Right hindlimb (tissue), 1 donor: ENCODE data around the gene VPS54.
"Not testable (repeated sequence)": the region's sequence is repeated elsewhere in the genome, so short reads cannot be mapped to it uniquely, and the experiment has no call there.

ENCODE experiments used
- DNase-seq: peaks from one replicate; pipeline ENCODE4 v3.0.0-alpha.2; 2018

Gene VPS54

DNA sequence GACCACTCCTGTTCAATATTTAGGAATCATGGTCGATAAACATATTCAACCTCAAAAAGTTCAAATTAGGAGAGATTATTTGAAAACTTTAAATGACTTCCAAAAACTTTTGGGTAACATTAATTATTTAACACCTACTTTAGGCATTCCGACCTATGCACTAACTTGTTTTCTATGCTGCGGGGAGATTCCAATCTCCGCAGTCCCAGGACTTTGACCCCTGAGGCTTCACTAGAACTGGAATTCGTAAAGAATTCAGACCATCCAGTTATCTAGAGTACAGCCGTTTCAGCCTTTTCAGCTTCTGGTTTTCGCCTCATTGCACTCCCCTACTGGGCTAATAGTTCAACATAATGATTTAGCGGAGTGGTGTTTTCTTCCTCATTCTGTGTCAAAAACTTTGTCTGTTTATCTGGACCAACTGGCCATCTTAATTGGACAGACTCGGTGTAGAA, 26.1 kb downstream of the VPS54 start:
- not testable (repeated sequence) for DNase-seq

DNA sequence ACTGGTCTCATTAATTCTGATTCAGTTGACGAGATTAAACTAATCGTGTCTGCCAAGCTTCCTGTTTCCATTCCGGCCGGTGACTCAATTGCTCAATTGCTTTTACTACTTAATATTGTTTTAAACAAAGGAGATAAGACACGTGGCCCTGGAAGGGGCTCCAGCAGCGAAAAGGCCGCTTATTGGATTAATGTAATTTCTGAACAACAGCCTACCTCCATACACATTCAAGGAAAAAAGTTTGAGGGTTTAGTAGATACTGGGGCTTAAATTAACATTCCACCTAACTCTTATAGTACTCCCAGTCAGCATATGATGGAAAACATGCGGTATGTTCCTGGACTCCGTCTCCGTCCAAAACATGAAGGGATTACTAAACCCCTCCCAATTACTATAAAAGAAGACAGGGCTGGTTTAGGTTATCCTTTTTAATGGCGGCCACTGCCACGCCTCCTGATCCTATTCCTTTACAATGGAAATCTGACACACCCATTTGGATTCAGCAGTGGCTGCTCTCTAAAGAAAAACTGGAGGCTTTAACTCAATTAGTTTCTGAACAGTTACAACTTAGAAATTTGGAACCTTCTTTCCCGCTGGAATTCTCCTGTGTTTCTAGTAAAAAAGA, 27.1 kb downstream of the VPS54 start:
- no peak for DNase-seq

DNA sequence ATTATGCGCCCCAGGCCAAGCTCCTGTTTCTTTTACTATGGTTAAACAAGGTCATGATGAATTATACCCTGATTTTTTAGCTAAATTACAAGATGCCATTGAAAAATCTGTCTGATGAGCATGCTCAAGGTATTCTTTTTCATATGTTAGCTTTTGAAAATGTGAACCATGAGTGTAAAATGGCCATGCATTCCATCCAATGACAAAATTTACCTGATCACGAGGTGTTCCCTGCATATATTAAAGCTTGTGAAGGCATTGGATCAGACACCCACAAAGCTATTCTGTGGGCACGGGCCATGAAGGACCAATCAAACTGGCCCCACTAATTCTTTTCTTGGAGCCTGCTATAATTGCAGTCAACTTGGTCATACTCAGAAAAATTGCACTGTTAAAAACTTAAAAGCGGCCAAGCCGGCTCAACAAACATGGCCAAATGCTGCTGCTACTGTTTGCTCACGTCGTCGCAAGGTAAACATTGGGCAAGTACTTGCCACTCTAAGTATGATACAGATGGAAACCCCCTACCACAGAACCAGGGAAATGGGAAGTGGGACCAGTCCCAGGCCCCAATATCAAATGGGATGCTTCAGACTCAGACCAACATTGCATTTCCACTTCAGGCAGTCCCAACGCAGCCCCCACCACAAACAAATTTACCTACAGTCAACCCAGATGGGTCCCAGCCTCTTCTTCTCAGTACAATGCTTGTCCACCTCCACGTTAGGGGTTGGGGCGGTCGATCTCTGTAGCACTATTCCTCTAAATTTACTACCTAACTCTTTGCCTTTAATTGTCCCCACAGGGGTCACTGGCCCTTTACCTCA, 27.8 kb downstream of the VPS54 start:
- not testable (repeated sequence) for DNase-seq

DNA sequence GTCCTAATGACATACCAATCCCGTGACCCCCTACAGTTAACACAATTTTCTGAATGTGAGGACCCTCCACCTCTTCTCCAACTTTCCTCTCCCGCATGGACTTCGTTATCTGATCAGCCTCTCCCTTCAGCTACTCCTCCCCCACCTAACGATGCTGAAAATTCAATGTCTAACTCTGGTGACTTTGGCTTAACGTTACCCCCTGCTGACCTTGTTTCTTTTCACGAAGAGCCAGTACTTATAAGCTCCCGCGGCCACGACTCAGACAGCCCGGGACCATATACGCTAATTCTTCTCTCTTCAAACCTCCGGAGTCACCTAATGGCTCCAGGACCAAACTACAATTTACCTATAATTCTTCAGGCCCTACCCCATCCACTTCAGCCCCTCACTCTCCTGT, 29.2 kb downstream of the VPS54 start:
- no peak for DNase-seq

DNA sequence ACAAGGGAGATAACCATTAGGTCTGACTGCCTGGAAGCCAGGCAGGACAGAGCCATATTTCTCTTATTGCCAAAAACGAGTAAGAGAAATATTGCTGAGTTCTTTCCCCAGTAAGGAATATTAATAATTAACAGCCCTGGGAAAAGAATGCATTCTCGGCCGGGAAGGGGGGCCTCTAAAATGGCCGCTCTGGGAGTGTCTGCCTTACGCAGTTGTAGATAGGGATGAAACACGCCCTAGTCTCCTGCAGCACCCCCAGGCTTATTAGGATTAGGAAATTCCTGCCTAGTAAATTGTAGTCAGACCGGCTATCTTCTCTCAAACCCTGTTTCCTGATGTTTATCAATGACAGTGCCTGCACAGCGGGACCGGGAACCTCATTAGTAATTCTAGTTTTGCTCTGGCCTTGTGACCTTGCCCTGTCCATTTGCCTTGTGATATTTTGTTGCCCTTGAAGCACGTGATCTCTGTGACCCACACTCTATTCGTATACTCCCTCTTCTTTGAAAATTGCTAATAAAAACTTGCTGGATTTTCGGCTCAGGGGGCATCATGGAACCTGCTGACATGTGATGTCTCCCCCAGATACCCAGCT, 30.3 kb downstream of the VPS54 start:
- DNase-seq, result not testable (repeated sequence)

DNA sequence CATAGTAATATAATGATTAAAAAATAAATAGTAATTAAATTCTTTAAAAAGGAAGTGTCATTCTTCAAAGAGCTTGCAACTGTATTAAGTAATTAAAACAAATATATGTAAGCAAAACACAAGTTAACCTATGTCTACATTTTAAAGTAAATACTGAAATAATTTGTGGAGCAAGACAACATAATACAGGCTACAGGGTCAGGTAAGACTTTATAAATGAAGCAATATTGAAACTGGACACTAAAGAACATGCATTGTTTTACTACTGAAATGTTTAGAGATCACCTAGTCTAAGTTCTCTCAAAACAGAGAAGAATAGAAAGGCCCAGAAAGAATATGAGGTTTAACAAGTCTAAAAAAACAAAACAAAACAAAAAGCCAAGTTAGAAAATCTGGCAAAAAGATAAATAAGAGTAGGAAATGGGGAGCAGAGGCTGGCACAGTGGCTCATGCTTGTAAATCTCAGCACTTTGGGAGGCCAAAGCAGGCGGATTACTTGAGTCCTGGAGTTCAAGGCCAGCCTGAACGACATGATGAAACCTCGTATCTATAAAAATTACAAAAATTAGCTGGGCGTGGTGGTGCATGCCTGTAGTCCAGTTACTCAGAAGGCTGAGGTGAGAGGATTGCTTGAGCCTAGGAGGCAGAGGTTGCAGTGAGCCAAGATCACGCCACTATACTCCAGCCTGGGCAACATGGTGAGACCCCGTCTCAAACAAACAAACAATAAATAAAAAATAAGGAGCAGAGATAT, 34.4 kb downstream of the VPS54 start:
- DNase-seq, result no peak

DNA sequence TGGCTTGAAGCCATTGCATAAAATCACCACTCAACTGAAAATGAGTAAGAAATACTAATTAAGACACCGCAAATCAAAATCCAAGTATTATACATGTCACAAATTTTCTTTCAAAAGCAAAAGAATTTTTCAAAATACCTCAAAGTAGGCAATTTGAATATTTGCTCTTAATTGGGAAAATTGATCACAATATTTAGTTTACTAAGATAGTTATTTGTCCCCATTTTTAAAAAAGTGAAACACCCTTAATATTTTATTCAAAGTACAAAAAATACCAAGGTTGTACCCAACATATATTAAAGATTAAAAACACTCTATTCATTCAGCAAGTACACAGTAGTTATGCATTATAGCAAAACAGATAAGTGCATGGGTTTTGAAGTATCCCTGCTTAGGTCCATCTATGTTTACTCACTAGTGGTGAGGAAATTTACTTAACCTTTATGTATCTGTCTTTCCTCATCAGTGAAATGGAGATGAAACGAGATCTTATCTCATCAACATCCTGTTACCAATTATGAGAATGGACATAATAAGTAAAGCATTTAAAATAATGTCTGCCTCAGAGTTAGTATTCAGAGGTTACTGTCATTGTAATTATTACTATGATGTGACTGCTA, 35.1 kb downstream of the VPS54 start:
- no peak for DNase-seq

DNA sequence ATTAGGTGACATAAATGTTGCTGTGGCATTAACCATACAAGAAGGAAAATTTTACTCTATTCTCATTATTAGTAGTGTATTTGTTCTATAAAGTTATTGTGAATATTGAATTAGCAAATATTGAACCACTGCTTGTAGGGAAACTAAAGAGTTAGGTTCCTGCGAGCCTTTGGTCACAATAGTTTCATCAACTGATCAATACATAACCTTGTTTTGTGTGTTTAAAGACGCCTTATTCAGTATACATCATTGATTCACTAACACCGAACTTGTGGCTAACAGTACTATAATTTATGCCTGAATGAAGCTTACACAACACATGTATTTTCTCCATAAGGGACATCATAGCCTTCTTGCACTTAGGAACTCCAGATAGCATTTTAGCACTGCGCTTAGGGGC, 36.9 kb downstream of the VPS54 start:
- DNase-seq, result no peak

DNA sequence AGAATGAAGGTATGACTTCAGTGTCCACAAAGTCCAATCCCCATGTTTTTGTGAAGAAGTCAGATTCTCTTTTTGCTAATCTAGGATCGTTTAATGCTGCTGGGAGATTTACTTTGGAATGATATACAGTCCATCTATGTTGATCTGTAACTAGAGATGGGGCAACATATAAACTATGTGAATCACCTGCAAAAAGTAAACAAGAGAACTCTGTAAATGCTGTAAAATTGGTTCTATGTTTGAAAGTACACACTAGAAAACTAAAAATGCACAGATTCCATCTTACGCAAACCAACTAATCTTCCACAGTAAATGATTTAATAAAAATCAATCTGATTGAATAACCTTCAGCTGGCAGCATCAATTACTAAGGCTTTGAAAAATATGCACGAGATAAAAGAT, 37.5 kb downstream of the VPS54 start:
- DNase-seq, result no peak

DNA sequence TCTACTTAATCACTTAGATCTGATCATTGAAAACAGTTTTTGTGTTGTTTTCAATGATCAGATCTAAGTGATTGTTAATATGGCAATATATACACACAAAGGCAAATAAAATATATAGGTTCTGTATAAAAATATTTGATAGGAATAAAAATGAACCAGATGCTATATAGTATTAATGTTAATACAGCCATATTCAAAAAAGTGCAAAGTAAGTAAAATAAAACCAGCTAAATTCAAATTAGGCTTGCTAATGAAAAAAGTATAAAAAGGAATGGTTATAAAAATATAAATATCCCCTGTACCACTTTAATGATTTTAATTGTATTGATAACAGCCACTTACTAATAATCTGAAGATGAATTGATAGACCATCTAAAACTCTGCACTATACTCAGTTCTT, 38.4 kb downstream of the VPS54 start:
- DNase-seq, result no peak

DNA sequence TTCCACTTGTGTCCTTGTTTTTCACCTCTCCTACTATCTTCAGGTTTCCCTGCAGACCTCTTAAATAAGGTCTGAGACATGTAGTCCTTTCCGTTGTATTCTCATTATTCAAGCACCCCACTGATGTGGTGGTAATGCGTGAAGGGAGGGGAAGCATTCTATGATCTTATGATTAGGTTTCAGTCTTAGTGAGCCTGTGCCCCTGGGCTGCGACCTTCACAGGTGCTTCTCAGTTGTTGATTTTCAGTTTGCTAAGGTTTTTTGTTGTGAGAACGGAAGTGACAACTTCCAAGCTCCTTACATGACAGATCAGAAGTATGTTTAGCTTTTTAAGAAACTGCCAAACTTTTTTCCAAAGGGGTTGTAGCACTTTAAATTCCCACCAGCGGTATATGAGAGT, 41.3 kb downstream of the VPS54 start:
- no peak for DNase-seq

DNA sequence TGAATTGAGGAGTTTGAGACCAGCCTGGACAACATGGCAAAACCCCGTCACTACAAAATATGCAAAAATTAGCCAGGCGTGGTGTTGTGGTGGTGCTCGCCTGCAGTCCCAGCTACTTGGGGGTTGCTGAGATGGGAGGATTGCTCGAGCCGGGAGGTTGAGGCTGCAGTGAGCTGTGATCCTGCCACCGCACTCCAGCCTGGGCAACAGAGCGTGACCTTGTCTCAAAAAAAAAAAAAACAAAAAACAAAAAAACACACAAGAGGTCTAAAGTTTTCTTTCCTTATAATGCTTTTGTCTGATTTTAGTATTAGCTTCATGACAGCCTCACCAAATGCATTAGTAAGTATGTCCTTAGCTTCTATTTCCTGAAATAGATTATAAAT, 43.1 kb downstream of the VPS54 start:
- DNase-seq, result no peak

DNA sequence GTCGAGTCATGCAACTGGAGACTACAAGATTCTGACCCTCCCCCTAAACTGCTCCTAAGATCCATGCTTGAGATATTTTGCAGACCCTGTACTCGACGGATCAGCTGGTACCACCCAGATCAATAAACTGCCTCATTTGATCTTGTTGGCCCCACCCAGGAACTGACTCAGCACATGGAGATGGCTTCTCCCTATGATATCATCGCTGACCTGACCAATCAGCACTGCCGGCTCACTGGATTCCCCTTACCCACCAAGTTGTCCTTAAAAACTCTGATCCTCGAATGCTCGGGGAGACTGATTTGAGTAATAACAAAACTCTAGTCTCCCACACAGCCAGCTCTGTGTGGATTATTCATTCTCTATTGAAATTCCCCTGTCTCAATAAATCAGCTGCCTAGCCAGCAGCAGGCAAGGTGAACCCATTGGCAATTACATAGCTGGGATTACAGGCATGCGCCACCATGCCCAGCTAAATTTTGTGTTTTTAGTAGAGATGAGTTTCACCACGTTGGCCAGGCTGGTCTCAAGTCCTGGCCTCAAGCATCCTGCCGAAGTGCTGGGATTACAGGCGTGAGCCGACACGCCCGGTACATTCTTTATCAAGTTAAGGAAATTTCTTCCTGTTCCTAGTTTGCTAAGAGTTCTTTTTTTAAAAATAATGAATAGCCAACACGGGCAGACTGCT, 43.6 kb downstream of the VPS54 start:
- no peak for DNase-seq

DNA sequence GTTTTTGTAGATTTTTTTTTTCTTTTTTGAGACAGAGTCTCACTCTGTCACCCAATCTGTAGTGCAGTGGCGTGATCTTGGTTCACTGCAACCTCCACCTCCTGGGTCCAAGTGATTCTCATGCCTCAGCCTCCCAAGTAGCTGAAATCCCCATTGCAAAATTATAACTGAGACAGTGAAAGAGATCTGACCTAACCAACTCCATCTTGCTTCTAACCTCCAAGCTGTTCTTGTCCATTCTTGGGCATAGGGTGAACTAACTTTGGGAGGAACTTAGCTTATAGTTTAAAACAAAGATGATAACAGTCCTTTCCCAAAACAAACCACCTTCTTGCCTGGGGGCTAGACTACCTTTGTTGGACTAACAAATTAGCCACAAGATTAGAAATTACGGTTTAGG, 44.2 kb downstream of the VPS54 start:
- DNase-seq, result not testable (repeated sequence)

DNA sequence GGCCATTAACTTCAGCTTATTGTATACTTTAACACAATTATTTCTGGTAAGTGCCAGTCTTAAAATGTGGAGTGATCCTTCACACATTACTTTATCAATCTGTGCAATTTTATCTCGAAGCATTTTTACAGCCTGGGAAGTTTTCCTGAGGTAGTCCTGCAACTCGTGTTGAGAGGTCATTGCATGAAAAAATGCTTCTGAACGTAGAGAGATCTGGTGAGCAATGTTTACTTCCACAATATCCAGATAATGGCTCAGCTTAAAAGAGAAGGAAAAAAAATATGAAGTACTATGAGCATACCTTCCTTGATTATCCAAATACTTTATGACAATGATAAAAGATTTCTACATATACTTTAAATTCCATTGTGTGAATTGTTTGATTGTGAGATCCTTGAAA, 57.0 kb downstream of the VPS54 start:
- no peak for DNase-seq

DNA sequence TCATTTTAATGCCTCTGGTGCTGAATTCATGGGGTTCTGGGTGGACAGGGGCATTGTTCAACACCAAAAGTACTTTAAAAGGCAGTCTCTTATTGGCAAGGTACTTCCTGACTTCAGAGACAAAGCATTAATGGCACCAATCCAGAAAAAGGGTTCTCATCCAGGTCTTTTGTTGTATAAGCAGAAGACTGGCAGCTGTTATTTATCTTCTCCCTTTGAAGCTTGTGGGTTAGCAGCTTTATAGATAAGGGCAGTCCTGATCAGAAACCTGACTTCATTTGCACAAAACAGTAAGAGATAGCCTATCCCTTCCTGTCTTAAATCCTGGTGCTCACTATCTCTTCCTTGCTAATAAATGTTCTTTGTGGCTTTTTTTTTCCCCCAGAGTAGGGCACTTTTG, 68.8 kb downstream of the VPS54 start:
- no peak for DNase-seq

DNA sequence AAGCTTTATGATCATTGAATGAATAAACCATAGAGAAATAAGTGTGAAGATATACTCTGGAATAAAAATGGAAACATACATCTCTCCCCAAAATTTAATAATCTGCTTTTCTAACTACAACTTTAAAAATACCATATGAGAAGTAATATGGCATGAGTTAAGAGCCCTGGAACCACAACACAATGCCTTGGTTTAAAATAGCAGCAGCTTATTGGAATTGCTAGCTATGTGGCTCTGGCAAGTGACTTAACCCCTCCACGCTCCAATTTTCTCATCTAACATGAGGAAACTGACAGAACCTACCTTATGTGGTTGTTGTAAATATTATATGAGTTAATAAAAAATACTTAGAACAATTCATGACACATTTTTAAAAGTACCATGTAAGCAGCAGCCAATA, 76.4 kb downstream of the VPS54 start:
- no peak for DNase-seq

DNA sequence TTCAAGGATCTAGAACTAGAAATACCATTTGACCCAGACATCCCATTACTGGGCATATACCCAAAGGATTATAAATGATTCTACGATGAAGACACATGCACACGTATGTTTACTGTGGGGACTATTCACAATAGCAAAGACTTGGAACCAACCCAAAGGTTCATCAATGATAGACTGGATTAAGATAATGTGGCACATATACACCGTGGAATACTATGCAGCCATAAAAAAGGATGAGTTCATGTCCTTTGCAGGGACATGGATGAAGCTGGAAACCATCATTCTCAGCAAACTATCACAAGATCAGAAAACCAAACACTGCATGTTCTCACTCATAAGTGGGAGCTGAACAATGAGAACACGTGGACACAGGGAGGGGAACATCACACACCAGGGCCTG, 87.1 kb downstream of the VPS54 start:
- not testable (repeated sequence) for DNase-seq

DNA sequence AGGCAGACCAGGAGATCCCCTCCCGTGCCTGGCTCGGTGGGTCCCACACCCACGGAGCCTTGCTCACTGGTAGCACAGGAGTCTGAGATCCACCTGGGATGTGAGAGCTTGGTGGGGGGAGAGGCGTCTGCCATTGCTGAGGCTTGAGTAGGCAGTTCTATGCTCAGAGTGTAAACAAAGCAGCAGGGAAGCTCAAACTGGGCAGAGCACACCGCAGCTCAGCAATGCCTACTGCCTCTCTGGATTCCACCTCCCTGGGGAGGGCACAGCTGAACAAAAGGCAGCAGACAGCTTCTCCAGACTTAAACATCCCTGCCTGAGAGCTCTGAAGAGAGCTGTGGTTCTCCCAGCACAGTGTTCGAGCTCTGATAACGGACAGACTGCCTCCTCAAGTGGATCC, 92.4 kb downstream of the VPS54 start:
- no peak for DNase-seq

DNA sequence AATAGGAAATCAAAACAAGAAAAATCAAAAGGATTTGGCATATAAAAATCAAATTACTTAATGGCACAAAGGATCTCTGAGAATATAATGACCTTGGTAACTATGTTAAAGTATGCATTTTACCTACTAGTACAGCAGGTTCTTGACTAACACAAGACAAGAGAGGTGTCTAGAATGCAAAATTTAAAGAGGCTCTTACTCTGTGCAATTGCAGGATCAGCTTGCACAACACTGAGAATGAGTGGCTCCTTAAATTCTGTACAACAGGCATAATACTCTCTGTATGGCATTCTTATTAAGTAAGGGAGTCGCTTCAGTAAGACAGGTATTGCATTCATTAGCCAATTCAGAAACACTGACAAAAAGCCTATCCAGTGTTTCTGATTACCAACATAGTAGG, 104.9 kb downstream of the VPS54 start:
- DNase-seq, result no peak

DNA sequence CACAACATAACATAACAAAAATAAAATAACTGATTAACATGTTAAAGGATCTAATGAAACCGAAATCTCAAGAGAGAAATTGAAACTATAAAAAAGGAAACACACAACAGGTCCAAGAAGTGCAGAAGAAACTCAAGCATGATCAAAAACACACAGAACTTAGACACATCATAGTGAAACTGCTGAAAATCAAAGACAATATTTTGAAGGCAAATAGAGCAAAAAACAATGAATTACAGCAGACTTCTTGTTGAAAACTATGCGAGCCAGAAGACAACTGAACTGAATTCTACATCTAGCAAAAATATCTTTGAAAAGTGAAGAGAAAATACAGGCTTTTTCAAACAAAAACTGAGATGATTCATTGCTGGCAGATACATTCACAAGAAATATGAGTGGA, 116.2 kb downstream of the VPS54 start:
- DNase-seq, result no peak

DNA sequence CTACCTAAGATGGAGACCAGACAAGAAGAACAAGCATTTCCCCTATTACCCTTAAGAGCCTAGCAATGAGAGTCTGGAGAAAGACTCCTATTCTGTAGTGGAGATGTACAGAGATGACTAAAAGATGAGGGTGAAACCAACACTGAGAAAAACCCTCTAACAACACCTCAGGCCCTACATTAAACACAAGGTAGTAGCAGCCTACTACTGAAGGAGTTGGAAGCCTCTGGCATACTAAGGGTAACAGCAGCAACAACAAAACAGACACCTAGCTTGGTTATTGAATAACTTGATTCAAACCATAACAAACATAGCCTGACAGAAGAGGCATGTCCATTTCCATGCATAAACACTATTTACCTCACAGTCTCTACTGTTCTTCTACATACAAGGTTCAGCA, 117.1 kb downstream of the VPS54 start:
- no peak for DNase-seq
